GM23248 (cell line): ENCODE results near the gene SLC29A4.

Experiments used
- EZH2 ChIP-seq: fragments of 200-600 bp; sonication (generic); IDR thresholded peaks from 2 replicates; pipeline ENCODE4 v1.6.1; 2018; ENCODE audit warnings: antibody characterized with exemption, mild to moderate bottlenecking; ENCODE audit not compliant: insufficient read depth, poor library complexity, severe bottlenecking
- EZH2phosphoT487 ChIP-seq: fragments of 200-600 bp; sonication (generic); IDR thresholded peaks from 2 replicates; pipeline ENCODE4 v1.6.1; 2018; ENCODE audit warnings: antibody characterized with exemption, moderate library complexity, mild to moderate bottlenecking, low read depth; ENCODE audit not compliant: insufficient read depth

GRCh38 chr7:5300366-5300765 is 17.6 kb downstream of the SLC29A4 start:
- TF ChIP-seq EZH2 (no peak), EZH2phosphoT487 (no peak)
